IPS DF 6.9 (cell line): ENCODE results near the gene SLITRK5.

Experiments used
- DNase-seq: peaks from one replicate; pipeline ENCODE4 v3.0.0-alpha.2; 2013; ENCODE audit warnings: low read depth, low spot score
- H3K27ac ChIP-seq: one replicate; pipeline ENCODE4 v1.5.1; 2013; ENCODE audit warnings: low read length, control low read depth
- H3K27me3 ChIP-seq: 2 replicates; pipeline ENCODE4 v1.6.1; 2013; ENCODE audit warnings: mild to moderate bottlenecking, low read length; ENCODE audit not compliant: control insufficient read depth, insufficient read depth
- H3K36me3 ChIP-seq: 2 replicates; pipeline ENCODE4 v1.6.1; 2013; ENCODE audit warnings: low read length; ENCODE audit not compliant: control insufficient read depth, insufficient read depth
- H3K4me1 ChIP-seq: 2 replicates; pipeline ENCODE4 v1.6.1; 2013; ENCODE audit warnings: low read length; ENCODE audit not compliant: control insufficient read depth, insufficient read depth
- H3K4me3 ChIP-seq: 2 replicates; pipeline ENCODE4 v1.5.1; 2013; ENCODE audit warnings: mild to moderate bottlenecking, low read length
- H3K9me3 ChIP-seq: 2 replicates; pipeline ENCODE4 v1.6.1; 2013; ENCODE audit warnings: low read length, inconsistent platforms; ENCODE audit not compliant: control insufficient read depth, insufficient read depth
- WGBS: extraction: QIAGEN DNeasy Blood & Tissue Kit; methylation state at CpG from one replicate; pipeline ENCODE4 v1.1.7; 2013; ENCODE audit warnings: mixed read lengths, missing lambda C conversion rate; ENCODE audit not compliant: insufficient read length, insufficient coverage; 5-methylcytosine and 5-hydroxymethylcytosine counted together

SLITRK5 gene

GRCh38 chr13:87712012-87712411 lies 40.8 kb downstream of the SLITRK5 start:
- Histone ChIP-seq H3K27ac (no peak overlapping the region), H3K36me3 (no peaks in the 10 kb centered on the region), H3K9me3 (no peaks in the 10 kb centered on the region), H3K4me1 (no peaks in the 10 kb centered on the region), H3K27me3 (no peaks in the 10 kb centered on the region), H3K4me3 (no peak overlapping the region)
- DNase-seq: no peak
- WGBS: no CpG with 5 or more reads among the region's 2 CpGs
